ENCODE measurements around the gene GULP1. TPM values are rescaled to one million over a fixed set of nuclear protein-coding genes. Genes with fewer than 3 reads are reported as not detected.

The GULP1 gene
- total RNA-seq, 1 donor from 2014 or later, result 57.2 TPM

DNA sequence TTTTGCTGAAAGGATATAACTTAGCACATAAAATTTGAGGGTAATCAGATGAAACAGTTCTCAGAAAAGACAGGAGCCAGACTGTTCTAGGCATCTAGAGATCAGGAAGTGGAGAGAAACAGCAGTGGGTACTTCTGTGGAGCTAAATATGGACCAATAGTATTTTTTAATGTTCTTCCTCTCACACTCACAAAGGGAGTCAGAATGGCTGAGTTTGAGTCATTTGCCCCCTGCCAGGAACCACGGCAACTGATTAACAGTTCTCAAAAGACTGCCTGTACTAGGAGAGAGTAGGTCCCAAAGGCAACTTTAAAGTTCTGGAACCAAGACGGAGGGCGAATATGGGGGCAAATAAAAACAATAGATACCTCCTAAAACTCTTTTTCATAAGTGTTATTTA, 107.5 kb downstream of the GULP1 start:
- Histone ChIP-seq H3K9me3 (peaks cover 2% of the 10 kb centered on the region), H3K27me3 (no peaks in the 10 kb centered on the region), H3K4me1 (no peaks in the 10 kb centered on the region), H3K4me3 (no peak overlapping the region), H3K27ac (no peak overlapping the region), H3K36me3 (no peaks in the 10 kb centered on the region)
- TF ChIP-seq POLR2AphosphoS5 (IDR thresholded peaks at IDR 0.05; ENCODE audit: insufficient read depth in 1 of 2, low read depth in 1 of 2) (no peak), POLR2A (IDR thresholded peaks at IDR 0.05) (no peak)
- TF ChIP-seq, protein P1, sequence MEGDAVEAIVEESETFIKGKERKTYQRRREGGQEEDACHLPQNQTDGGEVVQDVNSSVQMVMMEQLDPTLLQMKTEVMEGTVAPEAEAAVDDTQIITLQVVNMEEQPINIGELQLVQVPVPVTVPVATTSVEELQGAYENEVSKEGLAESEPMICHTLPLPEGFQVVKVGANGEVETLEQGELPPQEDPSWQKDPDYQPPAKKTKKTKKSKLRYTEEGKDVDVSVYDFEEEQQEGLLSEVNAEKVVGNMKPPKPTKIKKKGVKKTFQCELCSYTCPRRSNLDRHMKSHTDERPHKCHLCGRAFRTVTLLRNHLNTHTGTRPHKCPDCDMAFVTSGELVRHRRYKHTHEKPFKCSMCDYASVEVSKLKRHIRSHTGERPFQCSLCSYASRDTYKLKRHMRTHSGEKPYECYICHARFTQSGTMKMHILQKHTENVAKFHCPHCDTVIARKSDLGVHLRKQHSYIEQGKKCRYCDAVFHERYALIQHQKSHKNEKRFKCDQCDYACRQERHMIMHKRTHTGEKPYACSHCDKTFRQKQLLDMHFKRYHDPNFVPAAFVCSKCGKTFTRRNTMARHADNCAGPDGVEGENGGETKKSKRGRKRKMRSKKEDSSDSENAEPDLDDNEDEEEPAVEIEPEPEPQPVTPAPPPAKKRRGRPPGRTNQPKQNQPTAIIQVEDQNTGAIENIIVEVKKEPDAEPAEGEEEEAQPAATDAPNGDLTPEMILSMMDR (IDR thresholded peaks at IDR 0.05), result no peak
- intact Hi-C loops (cut with DNase I), result no loop called here
- no peak for DNase-seq (ENCODE audit: extremely low spot score in 2 of 2)

DNA sequence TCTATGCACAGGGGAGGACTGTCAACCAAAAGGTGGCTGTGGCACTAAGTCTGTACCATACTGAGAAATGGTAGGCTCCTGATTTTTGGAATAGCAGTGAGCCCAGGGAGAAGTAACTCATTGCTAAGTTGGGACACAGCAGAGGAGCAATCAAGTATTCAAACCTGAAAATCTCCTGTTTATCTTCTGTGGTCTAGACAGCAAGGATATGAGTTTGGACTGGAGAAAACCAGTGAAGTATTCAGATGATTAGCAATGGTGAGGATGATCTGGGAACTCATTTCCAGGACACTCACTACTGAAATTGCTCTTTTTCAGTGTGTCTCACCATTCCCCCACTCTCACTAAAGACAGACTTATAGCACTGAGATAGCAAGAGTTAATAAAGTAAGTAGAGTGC, 112.0 kb downstream of the GULP1 start:
- no peak for DNase-seq (ENCODE audit: extremely low spot score in 2 of 2)
- Histone ChIP-seq H3K27me3 (no peaks in the 10 kb centered on the region), H3K27ac (no peak overlapping the region), H3K4me3 (no peak overlapping the region), H3K36me3 (no peaks in the 10 kb centered on the region), H3K4me1 (no peaks in the 10 kb centered on the region), H3K9me3 (no peaks in the 10 kb centered on the region)
- TF ChIP-seq POLR2AphosphoS5 (IDR thresholded peaks at IDR 0.05; ENCODE audit: insufficient read depth in 1 of 2, low read depth in 1 of 2) (no peak), POLR2A (IDR thresholded peaks at IDR 0.05) (no peak)
- TF ChIP-seq, protein P1 (IDR thresholded peaks at IDR 0.05), result no peak
- intact Hi-C loops (cut with DNase I), result no loop called here

DNA sequence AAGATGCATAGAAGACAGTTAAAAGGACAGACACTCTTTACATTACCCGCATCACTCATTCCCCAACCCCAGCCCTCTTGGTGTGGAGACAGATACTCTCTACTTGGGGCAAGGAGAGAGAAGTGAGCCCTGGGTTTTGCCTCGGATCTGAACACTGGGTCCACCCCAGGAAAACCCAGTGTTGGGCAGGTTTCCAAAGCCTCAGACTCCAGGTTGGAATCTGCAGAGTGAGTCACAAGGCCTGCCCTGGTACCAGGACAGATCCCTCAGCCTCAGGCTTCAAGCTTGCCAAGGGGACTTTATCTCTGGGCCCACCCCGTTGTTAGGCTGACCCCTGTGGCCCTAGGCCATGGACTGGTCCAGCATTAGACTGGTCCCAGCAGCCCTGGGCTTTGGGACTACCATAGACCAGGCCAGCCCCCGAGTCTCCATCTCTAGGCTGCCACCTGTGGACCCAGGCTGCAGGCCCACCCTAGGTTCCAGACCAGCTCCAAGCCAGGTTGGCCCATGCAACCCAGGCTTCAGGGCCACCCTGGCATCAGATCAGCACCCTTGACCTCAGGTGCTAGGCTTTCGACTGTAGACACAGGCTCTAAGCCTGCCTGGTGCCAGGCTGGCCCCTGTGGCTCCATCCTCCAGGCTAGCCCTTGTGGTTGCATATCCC, 112.8 kb downstream of the GULP1 start:
- H3K27ac ChIP-seq, result no peak overlapping the region
- H3K27me3 ChIP-seq, result no peaks in the 10 kb centered on the region
- H3K4me3 ChIP-seq, result no peak overlapping the region
- H3K36me3 ChIP-seq, result no peaks in the 10 kb centered on the region
- no peaks in the 10 kb centered on the region for H3K9me3 ChIP-seq
- no peaks in the 10 kb centered on the region for H3K4me1 ChIP-seq
- no peak for DNase-seq (ENCODE audit: extremely low spot score in 2 of 2)
- TF ChIP-seq, protein P1 (IDR thresholded peaks at IDR 0.05), result no peak
- intact Hi-C loops (cut with DNase I), result no loop called here

DNA sequence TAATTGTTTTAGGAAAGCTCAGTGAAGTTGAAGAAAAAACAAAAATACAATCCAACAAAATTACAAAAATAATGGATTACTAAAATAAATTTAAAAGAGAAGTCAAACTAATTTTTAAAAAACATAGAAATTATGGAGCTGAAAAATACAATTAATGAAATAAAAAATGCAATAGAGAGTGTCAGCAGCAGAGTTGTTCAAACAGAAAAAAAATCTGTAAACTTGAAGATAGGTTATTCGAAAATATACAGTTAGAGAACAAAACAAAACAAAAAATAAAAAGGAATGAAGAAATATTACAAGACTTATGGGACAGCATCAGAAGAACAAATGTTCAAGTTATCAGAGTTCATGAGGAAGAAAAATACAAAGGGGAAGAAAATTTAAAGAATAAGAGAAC, 114.7 kb downstream of the GULP1 start:
- H3K27me3 ChIP-seq, result no peaks in the 10 kb centered on the region
- H3K27ac ChIP-seq, result no peak overlapping the region
- H3K4me1 ChIP-seq, result no peaks in the 10 kb centered on the region
- TF ChIP-seq POLR2AphosphoS5 (IDR thresholded peaks at IDR 0.05; ENCODE audit: insufficient read depth in 1 of 2, low read depth in 1 of 2) (no peak), POLR2A (IDR thresholded peaks at IDR 0.05) (no peak)
- TF ChIP-seq, protein P1 (IDR thresholded peaks at IDR 0.05), result no peak
- no peaks in the 10 kb centered on the region for H3K36me3 ChIP-seq
- intact Hi-C loops (cut with DNase I), result no loop called here
- no peaks in the 10 kb centered on the region for H3K9me3 ChIP-seq
- H3K4me3 ChIP-seq, result no peak overlapping the region
- no peak for DNase-seq (ENCODE audit: extremely low spot score in 2 of 2)

DNA sequence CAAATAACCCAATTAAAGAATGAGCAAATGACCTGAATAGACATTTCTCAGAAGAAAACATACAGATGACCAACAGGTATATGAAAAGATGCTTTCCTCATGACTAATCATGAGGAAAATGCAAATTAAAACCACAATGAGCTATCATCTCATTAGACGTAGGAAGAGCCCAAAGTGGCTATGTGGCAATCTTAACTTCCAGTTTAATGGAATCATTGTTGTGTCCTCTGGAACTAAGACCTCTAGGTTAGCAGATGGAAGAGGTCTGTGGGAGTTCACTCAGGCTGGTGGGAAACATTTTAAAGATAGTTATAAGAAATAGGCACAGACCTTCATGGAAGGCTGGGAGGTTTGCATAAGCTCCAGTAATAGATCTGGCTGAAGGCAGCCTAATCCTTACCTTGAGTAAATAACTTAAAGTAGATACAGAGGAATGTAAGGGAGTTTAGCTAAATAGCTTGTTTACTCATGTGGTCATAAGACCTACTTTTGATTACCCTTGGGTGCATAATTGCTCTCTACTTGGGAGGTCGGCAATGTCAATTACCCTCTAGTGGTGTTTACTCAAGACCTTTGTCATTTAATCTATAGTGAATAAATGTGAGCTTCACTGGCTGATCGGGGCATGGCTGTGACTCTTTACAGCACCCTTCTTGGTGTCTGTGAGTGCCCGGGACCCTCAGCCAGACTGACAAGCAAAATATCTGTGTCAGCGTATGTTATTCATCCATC, 119.0 kb downstream of the GULP1 start:
- TF ChIP-seq POLR2A (IDR thresholded peaks at IDR 0.05), result no peak
- TF ChIP-seq POLR2AphosphoS5 (IDR thresholded peaks at IDR 0.05; ENCODE audit: insufficient read depth in 1 of 2, low read depth in 1 of 2), result no peak
- TF ChIP-seq, protein P1 (IDR thresholded peaks at IDR 0.05), result no peak
- H3K27me3 ChIP-seq, result no peaks in the 10 kb centered on the region
- peaks cover 8% of the 10 kb centered on the region for H3K4me1 ChIP-seq
- H3K4me3 ChIP-seq, result no peak overlapping the region
- no peaks in the 10 kb centered on the region for H3K9me3 ChIP-seq
- H3K27ac ChIP-seq, result no peak overlapping the region
- DNase-seq (ENCODE audit: extremely low spot score in 2 of 2), result no peak
- intact Hi-C loops (cut with DNase I), result no loop called here
- no peaks in the 10 kb centered on the region for H3K36me3 ChIP-seq

Data from vagina (tissue), 2 donors.